HG03103 (cell line): ENCODE results near the gene PIK3AP1.

Source experiments
- ATAC-seq: cut with Tn5 transposase; IDR thresholded peaks from one replicate; pipeline ENCODE4 v1.9.1; 2021; ENCODE audit warnings: low read depth; ENCODE audit not compliant: unreplicated experiment

The PIK3AP1 gene

DNA sequence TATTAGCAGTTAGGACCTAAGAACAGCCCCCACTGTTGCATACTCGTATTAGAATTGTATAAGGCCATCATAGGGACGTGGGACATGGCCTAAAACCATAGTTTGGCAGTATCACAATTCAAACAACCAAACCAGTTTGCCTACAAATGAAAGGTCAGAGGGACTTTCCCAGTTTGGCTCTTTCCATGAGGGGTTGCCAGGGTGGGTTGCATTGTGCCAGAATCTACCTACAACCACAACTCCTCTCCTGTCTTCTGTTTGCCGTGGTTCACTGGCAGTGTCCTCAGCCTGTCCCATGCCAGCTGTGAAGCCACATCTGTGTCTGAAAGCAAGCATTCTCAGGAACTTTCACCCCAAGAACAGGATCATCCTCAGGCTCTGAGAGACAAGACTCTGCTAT is 44.5 kb downstream of the PIK3AP1 start:
- no peak for ATAC-seq

DNA sequence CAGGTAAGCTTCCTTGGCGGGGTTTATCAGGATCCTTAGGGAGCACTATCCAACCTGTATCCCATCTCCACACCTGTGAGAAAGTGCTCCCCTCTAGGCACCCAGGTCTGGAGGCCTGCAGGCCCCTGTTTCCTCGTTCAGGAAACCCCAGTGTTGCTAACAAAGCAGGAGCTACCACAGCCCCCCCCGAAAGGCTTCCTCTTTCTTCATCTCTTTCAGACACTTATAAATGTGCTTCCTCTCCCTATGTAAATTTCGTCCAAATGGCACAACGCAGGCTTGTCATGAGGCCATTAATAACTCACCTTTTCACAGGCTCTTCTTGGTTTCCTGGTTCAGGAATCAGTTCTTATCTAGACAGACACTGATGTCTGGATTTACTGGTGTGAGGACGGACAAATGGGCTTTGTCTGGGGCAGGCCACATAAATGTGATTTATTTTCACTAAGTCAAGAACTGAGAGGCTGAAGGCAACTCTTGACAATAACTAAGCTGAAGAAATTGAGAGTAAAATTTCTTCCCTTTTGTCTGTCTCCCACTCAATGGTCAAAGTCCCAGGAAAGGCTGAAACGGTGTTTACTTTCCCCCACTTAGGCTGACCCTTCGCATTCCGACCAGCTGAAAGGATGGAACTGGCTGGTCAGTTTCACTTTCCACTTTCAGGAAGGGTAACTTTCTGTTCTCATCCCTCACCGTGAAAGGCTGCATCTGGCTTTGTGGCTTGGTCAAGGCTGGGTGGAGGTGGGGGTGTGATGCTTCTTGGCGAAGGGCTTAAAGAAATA is 46.8 kb downstream of the PIK3AP1 start:
- peak; percentile 57 for ATAC-seq

DNA sequence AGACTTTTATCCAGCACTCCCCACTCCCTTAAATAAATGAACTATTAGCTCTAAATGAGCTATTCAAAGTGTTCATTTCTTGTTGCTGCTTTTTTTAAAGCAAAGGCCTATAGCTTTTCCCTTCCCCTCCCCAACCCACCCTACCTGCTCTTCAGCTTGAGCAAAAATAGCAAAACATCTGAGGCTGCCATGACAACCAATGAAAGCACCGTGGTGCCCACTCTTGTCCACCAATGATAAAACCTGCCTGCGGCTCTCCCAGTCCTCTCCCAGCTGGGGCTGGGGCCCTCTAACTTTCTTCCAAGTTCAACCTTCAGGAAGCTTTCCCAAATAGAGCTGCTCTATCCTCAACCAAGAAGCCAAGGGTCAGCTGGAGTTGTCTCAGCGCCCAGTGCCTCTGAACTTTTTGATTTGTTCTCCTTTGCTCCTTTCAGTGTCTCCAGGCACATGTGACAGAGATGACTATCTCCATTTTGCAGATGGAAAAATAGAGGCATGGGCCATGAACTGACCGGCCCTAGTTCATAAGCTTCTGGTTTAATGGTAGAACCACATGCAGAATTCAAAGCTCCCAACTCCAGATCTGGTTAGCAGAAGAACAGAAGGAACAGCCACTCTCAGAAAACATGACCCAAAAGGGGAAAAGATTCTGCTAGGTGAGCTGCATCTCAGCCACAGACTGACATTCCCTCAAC is 47.7 kb downstream of the PIK3AP1 start:
- no peak for ATAC-seq

DNA sequence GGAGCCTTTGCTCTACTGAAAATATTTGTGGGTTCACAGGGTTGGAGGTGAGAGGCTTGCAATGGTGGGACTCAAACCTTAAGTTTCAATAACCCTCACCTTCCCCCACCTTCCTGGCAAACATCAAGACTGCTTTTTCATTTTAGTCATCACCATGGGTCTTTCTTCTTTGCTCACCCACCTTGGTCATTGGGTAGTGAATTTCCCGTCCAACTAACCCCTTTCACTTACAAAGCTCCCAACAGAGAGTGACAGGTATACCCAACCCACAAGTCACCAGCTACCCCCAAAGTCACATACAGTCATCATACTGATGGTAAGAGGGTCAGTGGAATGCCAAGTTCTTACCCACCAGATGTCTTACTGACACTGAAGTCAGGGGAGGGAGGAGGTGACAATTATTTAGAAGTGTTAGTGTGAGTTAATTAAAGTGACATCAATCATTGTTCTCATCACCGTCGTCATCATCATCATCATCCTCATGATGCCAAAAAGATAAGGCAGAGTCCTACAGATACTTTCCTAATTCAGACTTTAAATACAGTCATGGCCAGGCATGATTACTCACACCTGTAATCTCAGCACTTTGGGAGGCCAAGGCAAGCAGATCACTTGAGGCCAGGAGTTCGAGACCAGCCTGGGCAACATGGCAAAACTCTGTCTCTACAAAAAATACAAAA is 49.0 kb downstream of the PIK3AP1 start:
- no peak for ATAC-seq

DNA sequence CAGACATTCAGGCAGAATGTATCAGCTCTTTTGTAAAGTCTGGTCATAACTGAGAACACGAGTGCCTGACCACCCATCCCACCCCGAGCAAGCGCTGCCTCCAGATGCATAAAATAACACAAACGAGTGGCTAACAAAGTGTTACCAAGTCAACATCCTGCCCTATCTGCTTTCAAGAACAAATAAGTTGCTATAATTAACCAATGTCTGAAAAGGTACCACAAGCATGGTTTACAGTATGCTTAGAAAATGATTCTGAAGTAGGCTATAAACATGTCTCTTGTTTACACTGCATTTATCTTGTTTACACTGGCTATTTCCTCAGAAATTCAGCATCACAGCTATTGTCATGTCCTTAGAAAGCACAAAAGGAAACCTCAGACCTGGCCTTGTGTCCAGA is 49.5 kb downstream of the PIK3AP1 start:
- ATAC-seq: no peak

DNA sequence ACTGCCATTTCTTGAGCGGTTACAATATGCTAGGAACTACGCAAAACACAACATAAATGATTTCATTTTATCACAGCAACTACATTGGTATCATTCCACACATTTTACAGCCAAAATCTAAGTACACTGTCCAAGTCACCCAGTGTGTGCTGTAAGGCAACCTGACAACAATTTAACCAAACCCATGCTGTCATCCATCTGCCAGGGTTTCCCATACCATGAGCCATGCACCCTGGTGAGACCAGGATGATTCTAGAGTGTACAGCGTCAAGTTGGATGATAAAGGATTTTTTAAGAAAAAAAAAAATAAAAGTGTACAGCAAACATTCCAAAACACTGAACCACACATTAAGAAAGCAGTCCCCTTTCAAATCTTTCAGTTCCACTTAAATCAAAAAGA is 52.9 kb downstream of the PIK3AP1 start:
- ATAC-seq: no peak

DNA sequence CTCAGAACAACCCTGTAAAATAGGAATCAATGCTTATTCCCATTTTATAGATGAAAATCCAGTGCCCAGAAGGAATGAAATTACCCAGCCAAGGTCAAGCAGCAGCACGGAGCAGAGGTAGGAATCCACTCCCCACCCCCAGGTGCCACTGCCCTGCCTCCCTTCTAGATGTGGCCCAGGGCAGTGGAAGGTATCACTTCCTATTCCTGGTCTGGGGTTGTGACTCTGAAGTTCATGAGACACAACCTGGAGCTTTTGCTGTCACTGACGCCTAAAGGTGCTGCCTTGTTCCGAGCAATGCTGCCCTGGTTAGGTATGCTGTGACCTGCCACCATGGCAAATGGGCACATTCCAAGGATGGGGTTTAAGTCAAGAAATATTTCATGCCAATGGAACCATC is 53.6 kb downstream of the PIK3AP1 start:
- no peak for ATAC-seq

DNA sequence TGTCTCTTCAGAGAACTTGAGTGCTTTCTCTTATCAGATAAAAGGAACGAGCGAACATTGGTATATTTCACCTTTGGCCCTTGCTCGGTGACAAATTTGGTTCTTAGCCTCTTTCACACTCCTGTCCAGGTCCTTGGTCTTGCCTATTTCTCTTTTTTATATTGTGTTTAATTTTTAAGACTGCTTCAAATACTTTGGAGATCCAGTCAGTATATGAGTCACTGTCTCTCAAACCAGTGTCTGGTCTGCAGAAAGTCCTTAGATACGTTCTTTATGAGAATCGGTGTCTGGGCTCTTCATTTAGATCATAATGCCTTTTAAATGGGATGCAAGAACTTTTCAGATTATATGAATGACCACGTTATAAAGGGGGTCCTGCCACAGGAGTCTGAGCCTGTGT is 55.0 kb downstream of the PIK3AP1 start:
- no peak for ATAC-seq

DNA sequence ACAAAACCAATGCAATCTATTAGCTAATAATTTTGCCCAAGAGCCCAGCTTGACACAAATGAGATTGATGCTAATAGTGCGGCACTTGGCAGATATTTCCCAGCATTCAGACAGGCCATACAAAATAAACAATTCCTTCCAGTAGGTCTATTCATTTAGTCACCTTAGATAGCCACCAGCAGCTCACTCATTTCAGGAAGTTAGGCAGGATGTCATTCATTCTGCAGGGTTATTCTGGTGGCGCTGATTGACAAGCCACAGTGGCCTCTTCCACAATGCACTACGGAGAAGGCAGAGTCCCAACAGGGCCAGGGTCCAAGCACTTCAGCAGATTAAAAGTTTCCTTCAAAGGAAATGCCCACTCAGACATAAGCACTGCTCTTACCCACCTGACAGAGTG is 55.8 kb downstream of the PIK3AP1 start:
- ATAC-seq: peak; percentile 58

DNA sequence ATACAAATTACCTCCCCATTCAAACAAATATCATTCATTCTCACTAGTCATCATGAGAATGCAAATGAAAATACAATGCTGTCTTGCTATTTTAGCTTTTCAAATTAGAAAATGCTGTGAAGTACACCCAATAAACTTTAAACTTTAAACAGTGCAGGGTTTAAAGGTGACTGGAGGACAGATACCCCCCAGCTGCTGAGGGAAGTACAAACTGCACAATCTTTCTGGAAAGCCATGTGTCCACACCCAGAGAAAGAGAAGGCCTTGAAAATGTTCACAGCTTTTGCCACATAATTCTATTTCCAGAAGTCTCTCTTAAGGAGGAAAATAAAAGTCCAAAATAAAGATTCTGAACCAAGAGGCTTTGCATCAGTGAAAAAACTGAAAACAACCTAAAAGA is 56.5 kb downstream of the PIK3AP1 start:
- no peak for ATAC-seq

DNA sequence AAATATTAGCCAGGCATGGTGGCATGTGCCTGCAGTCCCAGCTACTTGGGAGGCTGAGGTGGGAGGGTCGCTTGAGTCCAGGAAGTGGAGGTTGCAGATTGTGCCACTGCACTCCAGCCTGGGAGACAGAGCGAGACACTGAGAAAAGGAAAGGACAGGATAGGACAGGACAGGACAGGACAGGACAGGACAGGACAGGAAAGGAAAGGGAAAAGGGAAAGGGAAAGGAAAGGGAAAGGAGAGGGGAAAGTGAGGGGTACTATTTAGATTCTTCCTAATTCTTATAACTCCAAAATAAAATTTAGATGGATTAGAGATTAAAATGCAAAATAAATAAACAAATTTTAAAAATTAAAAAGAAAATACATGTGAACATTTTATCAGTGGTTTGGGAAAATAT is 58.7 kb downstream of the PIK3AP1 start:
- no peak for ATAC-seq

DNA sequence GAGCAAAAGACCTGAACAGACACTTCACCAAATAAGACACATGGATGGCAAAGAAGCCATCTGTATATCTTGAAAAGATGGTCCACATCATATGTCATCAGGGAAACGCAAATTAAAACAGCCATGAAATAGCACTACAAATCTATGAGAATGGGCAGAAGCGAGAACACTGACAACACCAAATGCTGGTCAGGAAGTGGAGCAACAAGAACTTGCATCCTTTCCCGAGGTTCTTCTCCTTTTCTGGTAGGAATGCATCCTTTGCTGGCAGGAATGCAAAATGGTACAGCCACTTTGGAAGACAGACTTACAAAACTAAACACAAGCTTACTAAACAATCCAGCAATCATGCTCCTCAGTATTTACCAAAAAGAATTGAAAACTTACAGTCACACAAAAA is 60.0 kb downstream of the PIK3AP1 start:
- ATAC-seq: no peak

DNA sequence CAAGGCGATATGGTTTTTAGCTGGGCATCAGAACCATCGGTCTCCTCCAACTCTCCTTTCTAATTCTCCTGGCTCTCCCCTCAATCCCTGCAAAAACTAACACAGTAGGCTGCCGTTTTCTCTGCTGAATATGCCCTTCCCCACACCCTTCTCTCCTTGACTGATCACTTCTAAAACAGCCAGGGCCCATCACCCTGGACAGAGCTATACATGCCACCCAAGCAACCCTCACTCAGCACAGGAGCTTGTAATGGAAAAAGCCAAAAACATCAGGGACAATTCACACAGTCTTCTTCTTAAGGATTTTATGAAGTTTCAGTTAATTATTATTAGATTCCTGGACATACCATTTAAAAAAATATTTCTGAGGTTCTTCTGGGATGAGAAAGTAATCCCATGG is 61.5 kb downstream of the PIK3AP1 start:
- ATAC-seq: no peak

DNA sequence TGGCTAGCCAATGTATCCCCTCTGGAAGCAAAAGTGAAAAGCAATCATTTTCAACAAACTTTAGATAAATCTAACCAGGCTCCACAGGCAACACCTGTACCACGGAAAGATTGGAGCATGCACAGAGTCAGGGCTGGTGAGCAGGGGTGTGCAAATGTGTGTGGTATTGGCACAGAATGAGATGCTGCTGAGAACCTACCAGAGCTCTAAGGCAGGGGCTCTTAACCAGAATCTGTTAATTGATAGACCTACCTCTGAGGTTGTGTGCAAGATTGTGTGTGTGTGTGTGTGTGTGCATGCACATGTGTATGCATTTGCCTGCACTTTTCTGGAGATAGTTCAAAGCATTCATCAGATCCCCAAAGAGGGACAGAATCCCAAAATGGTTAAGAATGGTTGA is 62.9 kb downstream of the PIK3AP1 start:
- ATAC-seq: no peak

DNA sequence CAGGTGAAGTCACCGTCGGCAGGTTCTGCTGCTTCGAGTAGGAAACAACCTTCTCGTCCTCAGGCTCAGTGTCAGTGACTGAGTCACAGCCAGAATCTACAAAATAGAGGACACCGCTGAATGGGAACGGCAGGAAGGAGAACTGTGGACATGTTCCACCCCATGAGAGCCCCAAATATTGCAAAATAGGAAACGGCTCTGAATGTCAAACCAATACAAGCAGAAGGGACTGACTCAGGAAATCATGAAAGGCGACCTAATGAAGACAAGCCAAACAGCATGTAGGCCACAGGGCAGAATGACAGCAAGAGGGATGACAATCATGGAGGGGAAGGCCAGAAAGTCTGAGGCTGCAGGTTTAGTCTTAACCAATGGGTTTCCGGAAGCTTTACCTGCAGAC is 63.5 kb downstream of the PIK3AP1 start:
- no peak for ATAC-seq

DNA sequence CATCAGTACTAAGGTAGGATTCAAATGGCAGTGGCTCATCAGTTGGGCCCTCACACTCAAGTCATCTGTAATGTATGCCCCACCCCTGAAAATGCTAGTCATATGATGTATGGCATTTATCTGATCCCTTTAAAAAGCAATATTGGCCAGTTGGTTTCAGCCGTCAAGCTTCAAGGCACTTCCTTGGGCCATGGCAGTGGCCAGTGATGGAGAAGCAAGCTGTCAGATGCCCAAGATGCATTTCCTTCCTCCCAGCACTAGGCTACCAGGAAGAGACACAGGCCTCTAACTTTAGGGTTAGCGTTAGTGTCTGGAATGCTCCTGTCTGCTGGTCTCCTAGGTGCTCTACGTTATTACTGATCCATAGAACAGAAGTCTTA is 64.1 kb downstream of the PIK3AP1 start:
- no peak for ATAC-seq

DNA sequence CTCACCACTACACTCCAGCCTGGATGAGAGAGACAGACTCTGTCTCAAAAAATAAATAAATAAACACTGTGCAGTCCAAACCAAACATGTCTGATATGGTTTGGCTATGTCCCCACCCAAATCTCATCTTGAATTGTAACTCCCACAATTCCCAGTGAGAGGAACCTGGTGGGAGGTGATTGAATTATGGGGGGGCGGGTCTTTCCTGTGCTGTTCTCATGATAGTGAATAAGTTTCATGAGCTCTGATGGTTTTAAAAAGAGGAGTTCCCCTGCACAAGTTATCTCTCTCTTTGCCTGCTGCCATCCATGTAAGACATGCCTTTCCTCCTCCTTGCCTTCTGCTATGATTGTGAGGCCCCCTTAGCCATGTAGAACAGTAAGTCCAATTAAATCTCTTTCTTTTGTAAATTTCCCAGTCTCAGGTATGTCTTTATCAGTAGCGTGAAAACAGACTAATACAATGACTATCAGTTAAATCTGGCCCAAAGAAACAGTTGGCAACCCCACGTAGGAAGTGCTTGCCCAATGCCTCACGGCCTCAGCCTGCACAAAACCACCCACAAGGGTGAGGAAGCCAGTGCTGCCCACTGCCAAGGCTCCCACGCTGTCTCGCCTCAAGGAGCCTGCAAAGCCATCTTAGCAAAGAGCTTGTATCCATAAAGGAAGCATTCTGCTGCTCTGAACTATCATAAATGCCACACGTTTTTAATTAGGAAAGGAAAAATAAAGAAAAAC is 64.7 kb downstream of the PIK3AP1 start:
- ATAC-seq: no peak

DNA sequence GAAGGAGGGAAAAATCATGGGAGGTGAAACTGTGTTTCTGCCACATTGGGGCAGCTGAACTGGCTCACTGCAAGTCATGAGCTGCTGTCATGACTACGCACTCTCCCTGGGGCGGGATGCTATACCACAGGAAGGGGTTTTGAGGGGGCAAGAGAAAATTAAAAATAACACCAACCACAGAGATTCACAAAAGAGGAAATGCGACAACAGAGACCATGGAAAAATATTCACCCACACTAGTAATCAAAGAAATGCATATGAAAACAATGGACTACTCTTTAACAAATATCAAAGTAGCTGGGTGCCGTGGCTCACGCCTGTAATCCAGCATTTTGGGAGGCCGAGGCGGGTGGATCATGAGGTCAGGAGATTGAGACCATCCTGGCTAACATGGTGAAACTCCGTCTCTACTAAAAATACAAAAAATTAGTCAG is 68.3 kb downstream of the PIK3AP1 start:
- peak; percentile 62 for ATAC-seq

DNA sequence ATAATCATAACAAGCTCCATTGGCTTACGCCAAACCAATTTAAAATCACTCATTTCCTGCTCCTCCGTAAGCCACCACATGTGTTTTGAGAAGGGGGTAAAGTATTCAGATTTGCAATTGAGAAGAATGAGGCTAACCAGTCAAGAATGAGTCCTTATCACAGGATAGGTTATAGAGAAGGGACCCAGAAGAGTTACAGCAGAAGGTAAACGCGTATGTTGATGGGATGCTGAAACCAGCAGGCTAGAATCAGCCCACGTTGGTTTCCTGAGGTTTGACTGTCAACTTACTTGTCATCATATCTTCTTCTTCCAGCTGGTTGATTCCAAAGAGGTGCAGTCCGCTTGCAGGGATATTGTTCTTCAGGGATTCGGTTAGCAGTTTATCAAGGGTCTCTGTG is 69.4 kb downstream of the PIK3AP1 start:
- ATAC-seq: no peak

DNA sequence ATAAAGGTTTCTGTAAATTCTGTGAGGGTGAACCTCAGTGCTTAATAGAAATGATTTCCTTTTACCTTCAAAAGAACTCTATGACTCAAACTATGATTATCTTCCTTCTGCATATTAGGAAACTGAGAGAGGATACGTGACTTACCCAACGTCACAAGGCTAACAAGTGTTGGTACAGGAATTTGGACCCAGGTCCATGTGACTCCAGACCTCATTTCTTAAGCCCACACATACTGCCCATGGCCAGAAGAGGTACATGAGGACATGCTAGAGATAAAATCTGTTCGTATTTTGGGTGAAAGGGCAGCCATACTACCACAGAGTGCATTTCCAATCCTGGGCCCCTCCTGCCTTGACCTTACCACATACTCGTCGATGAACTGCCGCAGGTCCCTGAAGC is 72.0 kb downstream of the PIK3AP1 start:
- ATAC-seq: no peak

DNA sequence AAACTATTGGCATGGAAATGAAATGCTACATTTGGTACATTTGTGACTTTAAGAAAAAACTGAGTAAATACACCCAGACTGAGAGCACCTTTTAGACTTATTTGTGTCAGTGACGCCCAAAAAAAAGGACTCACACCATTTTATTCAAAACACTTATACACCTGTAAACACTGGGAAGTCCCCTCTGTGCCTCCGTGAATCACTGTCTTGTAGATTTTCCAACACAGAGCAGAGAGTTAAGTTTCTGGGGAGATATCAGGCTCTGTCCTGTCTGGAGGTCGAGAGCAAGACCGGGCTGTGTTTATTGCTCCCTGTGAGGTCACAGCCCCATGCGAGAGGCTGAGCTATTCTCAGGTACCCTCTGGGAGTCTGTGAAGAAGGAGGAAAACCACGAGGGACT is 72.8 kb downstream of the PIK3AP1 start:
- no peak for ATAC-seq
